Measurements from ENCODE around the gene DCANP1.

Gene DCANP1

GRCh38 chr5:135442431-135443160 is 4.6 kb downstream of the DCANP1 start:
- H3K27ac ChIP-seq (ENCODE audit: low read depth, low read length) = no peak overlapping the region
- no peak overlapping the region for H3K4me3 ChIP-seq (ENCODE audit: low read depth in 1 of 2, low read length in 2 of 2)
- H3K9ac ChIP-seq (ENCODE audit: low read depth in 1 of 2, low read length in 2 of 2) = no peak overlapping the region
- H3K27me3 ChIP-seq (ENCODE audit: control insufficient read depth in 1 of 2, insufficient read depth in 2 of 2, low read length in 2 of 2) = no peaks in the 10 kb centered on the region
- no peaks in the 10 kb centered on the region for H3K9me3 ChIP-seq (ENCODE audit: control insufficient read depth in 1 of 2, low read length in 2 of 2)
- peaks cover 11 to 16% of the 10 kb centered on the region in 2 donors for H3K4me1 ChIP-seq (ENCODE audit: control insufficient read depth in 1 of 2, insufficient read depth in 2 of 2, low read length in 2 of 2)
- H3K36me3 ChIP-seq (ENCODE audit: control insufficient read depth in 1 of 2, insufficient read depth in 2 of 2, low read length in 2 of 2) = no peaks in the 10 kb centered on the region

- Histone ChIP-seq H3K9me3 (ENCODE audit: control insufficient read depth in 1 of 2, low read length in 2 of 2) (no peaks in the 10 kb centered on the region), H3K9ac (ENCODE audit: low read depth in 1 of 2, low read length in 2 of 2) (no peak overlapping the region), H3K4me1 (ENCODE audit: control insufficient read depth in 1 of 2, insufficient read depth in 2 of 2, low read length in 2 of 2) (peaks cover 11 to 16% of the 10 kb centered on the region in 2 donors), H3K27ac (ENCODE audit: low read depth, low read length) (no peak overlapping the region), H3K27me3 (ENCODE audit: control insufficient read depth in 1 of 2, insufficient read depth in 2 of 2, low read length in 2 of 2) (no peaks in the 10 kb centered on the region), H3K4me3 (ENCODE audit: low read depth in 1 of 2, low read length in 2 of 2) (no peak overlapping the region), H3K36me3 (ENCODE audit: control insufficient read depth in 1 of 2, insufficient read depth in 2 of 2, low read length in 2 of 2) (no peaks in the 10 kb centered on the region)
Observed at GRCh38 chr5:135441919-135442318, 5.2 kb downstream of the DCANP1 start.

DNA sequence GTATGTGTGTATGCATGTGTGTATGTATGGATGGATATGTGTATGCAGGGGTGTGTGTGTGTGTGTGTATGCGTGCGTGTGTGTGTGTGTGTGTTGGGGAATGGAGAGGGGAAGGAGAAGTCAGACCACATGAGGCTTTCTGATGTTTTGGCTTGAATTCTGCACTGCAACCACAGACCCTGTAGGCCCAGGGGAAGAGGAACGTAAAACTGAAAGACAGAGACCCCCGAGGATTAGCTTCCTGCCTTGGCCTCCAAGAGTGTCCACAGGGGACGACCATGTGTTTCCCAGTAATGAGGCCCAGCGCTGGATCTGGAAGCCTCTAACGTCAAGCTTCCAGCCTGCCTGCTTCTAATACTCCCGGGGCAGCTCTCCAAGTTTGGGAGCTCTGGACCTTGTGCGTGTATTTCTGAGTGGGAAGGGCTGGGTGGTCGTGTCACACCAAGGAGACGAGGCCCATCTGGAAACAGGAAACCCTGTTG is 5.8 kb downstream of the DCANP1 start:
- Histone ChIP-seq H3K27me3 (ENCODE audit: control insufficient read depth in 1 of 2, insufficient read depth in 2 of 2, low read length in 2 of 2) (no peaks in the 10 kb centered on the region), H3K4me3 (ENCODE audit: low read depth in 1 of 2, low read length in 2 of 2) (no peak overlapping the region), H3K9ac (ENCODE audit: low read depth in 1 of 2, low read length in 2 of 2) (no peak overlapping the region), H3K27ac (ENCODE audit: low read depth, low read length) (no peak overlapping the region), H3K36me3 (ENCODE audit: control insufficient read depth in 1 of 2, insufficient read depth in 2 of 2, low read length in 2 of 2) (no peaks in the 10 kb centered on the region), H3K4me1 (ENCODE audit: control insufficient read depth in 1 of 2, insufficient read depth in 2 of 2, low read length in 2 of 2) (peaks cover 11 to 16% of the 10 kb centered on the region in 2 donors), H3K9me3 (ENCODE audit: control insufficient read depth in 1 of 2, low read length in 2 of 2) (no peaks in the 10 kb centered on the region)

GRCh38 chr5:135440916-135441315 is 6.2 kb downstream of the DCANP1 start:
- Histone ChIP-seq H3K9me3 (ENCODE audit: control insufficient read depth in 1 of 2, low read length in 2 of 2) (no peaks in the 10 kb centered on the region), H3K27me3 (ENCODE audit: control insufficient read depth in 1 of 2, insufficient read depth in 2 of 2, low read length in 2 of 2) (no peaks in the 10 kb centered on the region), H3K36me3 (ENCODE audit: control insufficient read depth in 1 of 2, insufficient read depth in 2 of 2, low read length in 2 of 2) (no peaks in the 10 kb centered on the region), H3K9ac (ENCODE audit: low read depth in 1 of 2, low read length in 2 of 2) (no peak overlapping the region), H3K27ac (ENCODE audit: low read depth, low read length) (no peak overlapping the region), H3K4me3 (ENCODE audit: low read depth in 1 of 2, low read length in 2 of 2) (no peak overlapping the region), H3K4me1 (ENCODE audit: control insufficient read depth in 1 of 2, insufficient read depth in 2 of 2, low read length in 2 of 2) (peaks cover 11 to 16% of the 10 kb centered on the region in 2 donors)

GRCh38 chr5:135439231-135440205 is 7.6 kb downstream of the DCANP1 start:
- H3K27ac ChIP-seq (ENCODE audit: low read depth, low read length) = no peak overlapping the region
- no peak overlapping the region for H3K4me3 ChIP-seq (ENCODE audit: low read depth in 1 of 2, low read length in 2 of 2)
- H3K36me3 ChIP-seq (ENCODE audit: control insufficient read depth in 1 of 2, insufficient read depth in 2 of 2, low read length in 2 of 2) = no peaks in the 10 kb centered on the region
- H3K9me3 ChIP-seq (ENCODE audit: control insufficient read depth in 1 of 2, low read length in 2 of 2) = no peaks in the 10 kb centered on the region
- peaks cover 11 to 22% of the 10 kb centered on the region in 2 donors for H3K4me1 ChIP-seq (ENCODE audit: control insufficient read depth in 1 of 2, insufficient read depth in 2 of 2, low read length in 2 of 2)
- no peaks in the 10 kb centered on the region for H3K27me3 ChIP-seq (ENCODE audit: control insufficient read depth in 1 of 2, insufficient read depth in 2 of 2, low read length in 2 of 2)
- H3K9ac ChIP-seq (ENCODE audit: low read depth in 1 of 2, low read length in 2 of 2) = no peak overlapping the region

DNA sequence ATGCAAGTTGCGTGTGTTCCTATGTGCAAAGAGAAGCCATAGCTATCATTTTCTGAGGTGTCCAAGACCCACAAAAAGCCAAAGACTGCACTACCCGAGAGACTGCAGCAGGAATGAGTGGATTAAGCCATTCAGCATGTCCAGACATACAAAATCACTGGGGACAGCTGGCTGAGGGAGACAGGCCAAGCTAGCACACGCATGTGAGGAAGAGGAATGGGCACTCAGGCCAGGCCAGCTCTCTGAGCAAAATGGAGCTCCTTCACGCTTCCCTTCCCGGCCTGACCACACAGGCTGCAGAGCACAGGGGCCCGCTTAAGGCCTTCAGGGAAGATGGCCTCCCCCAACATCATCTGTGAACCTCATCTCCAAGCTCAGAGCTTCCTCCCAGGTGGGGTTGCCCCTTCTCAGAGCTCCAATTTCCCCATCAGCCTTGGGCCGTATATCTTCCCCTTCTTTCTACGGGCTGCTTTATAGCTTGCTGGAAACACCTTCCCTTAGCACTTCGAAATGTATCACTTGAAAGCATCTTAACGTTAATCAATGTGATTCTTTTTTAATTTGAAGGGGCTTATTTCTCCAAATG is 8.4 kb downstream of the DCANP1 start:
- no peak overlapping the region for H3K4me3 ChIP-seq (ENCODE audit: low read depth in 1 of 2, low read length in 2 of 2)
- peaks cover 11 to 22% of the 10 kb centered on the region in 2 donors for H3K4me1 ChIP-seq (ENCODE audit: control insufficient read depth in 1 of 2, insufficient read depth in 2 of 2, low read length in 2 of 2)
- H3K9me3 ChIP-seq (ENCODE audit: control insufficient read depth in 1 of 2, low read length in 2 of 2) = no peaks in the 10 kb centered on the region
- H3K27ac ChIP-seq (ENCODE audit: low read depth, low read length) = no peak overlapping the region
- no peaks in the 10 kb centered on the region for H3K27me3 ChIP-seq (ENCODE audit: control insufficient read depth in 1 of 2, insufficient read depth in 2 of 2, low read length in 2 of 2)
- H3K9ac ChIP-seq (ENCODE audit: low read depth in 1 of 2, low read length in 2 of 2) = no peak overlapping the region
- H3K36me3 ChIP-seq (ENCODE audit: control insufficient read depth in 1 of 2, insufficient read depth in 2 of 2, low read length in 2 of 2) = no peaks in the 10 kb centered on the region

DNA sequence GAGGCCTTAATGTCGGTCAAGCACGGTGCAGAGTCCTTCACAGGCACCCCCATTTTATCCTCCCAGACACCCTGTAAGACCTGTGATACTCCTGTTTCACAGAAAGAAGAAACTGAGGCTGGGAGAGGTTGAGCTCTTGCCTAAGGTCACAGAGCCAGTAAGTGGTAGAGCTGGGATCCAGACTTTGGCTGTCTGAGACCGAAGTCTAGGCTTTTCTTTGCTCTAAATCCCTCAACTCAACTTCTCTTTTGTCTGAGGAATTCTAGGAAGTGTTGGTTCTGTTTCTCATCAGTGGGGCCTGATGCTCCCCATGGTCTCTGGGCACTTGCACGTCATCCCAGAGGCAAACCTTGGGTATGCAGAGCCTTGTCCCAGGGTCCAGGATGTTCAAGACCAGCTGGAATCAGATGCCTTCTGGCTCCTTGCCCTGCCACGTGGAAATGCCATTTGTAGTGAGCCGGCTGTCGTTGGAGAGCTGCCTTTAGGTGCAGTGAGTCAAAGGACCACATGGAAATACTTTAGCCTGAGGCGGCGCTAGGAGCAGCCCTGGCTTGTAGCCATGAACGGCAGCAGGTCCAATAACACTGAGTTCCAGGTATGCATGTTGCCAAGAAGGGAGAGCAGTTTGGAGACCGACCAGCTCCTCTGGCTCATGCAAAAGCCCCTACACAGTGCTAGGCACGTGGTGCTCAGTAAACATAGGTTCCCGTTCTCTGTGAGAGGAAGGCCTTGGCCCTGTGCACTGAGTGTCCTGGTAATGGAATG is 9.2 kb downstream of the DCANP1 start:
- Histone ChIP-seq H3K4me1 (ENCODE audit: control insufficient read depth in 1 of 2, insufficient read depth in 2 of 2, low read length in 2 of 2) (peaks cover 11 to 22% of the 10 kb centered on the region in 2 donors), H3K9me3 (ENCODE audit: control insufficient read depth in 1 of 2, low read length in 2 of 2) (no peaks in the 10 kb centered on the region), H3K27ac (ENCODE audit: low read depth, low read length) (no peak overlapping the region), H3K27me3 (ENCODE audit: control insufficient read depth in 1 of 2, insufficient read depth in 2 of 2, low read length in 2 of 2) (no peaks in the 10 kb centered on the region), H3K9ac (ENCODE audit: low read depth in 1 of 2, low read length in 2 of 2) (no peak overlapping the region), H3K36me3 (ENCODE audit: control insufficient read depth in 1 of 2, insufficient read depth in 2 of 2, low read length in 2 of 2) (no peaks in the 10 kb centered on the region), H3K4me3 (ENCODE audit: low read depth in 1 of 2, low read length in 2 of 2) (no peak overlapping the region)

DNA sequence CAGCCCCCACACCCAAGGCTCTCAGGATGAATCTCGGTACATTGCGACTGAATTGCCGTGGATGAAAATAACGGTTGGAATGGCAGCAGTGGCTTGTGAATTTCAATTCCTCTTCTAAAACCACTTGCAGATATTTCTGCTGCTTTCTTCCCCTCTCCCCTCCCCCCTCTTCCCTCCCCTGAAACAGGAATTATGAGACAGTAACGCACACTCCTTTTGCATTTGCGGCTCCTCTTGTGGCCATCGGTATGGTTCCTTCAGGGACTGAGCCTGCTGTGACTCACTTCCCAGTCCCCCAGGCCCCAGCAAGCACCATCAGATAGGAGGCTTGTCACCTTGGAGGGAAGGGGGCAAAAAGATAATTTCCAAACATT is 9.7 kb downstream of the DCANP1 start:
- Histone ChIP-seq H3K9me3 (ENCODE audit: control insufficient read depth in 1 of 2, low read length in 2 of 2) (no peaks in the 10 kb centered on the region), H3K4me3 (ENCODE audit: low read depth in 1 of 2, low read length in 2 of 2) (no peak overlapping the region), H3K4me1 (ENCODE audit: control insufficient read depth in 1 of 2, insufficient read depth in 2 of 2, low read length in 2 of 2) (peaks cover 11 to 22% of the 10 kb centered on the region in 2 donors), H3K36me3 (ENCODE audit: control insufficient read depth in 1 of 2, insufficient read depth in 2 of 2, low read length in 2 of 2) (no peaks in the 10 kb centered on the region), H3K9ac (ENCODE audit: low read depth in 1 of 2, low read length in 2 of 2) (no peak overlapping the region), H3K27ac (ENCODE audit: low read depth, low read length) (no peak overlapping the region), H3K27me3 (ENCODE audit: control insufficient read depth in 1 of 2, insufficient read depth in 2 of 2, low read length in 2 of 2) (no peaks in the 10 kb centered on the region)

GRCh38 chr5:135436951-135437418 is 10.2 kb downstream of the DCANP1 start:
- no peak overlapping the region for H3K4me3 ChIP-seq (ENCODE audit: low read depth in 1 of 2, low read length in 2 of 2)
- H3K27ac ChIP-seq (ENCODE audit: low read depth, low read length) = no peak overlapping the region
- H3K9me3 ChIP-seq (ENCODE audit: control insufficient read depth in 1 of 2, low read length in 2 of 2) = no peaks in the 10 kb centered on the region
- no peak overlapping the region for H3K9ac ChIP-seq (ENCODE audit: low read depth in 1 of 2, low read length in 2 of 2)
- no peaks in the 10 kb centered on the region for H3K27me3 ChIP-seq (ENCODE audit: control insufficient read depth in 1 of 2, insufficient read depth in 2 of 2, low read length in 2 of 2)
- no peaks in the 10 kb centered on the region for H3K36me3 ChIP-seq (ENCODE audit: control insufficient read depth in 1 of 2, insufficient read depth in 2 of 2, low read length in 2 of 2)
- peaks cover 11 to 22% of the 10 kb centered on the region in 2 donors for H3K4me1 ChIP-seq (ENCODE audit: control insufficient read depth in 1 of 2, insufficient read depth in 2 of 2, low read length in 2 of 2)

Measured in duodenal mucosa (tissue), 2 donors.